Frontal cortex (tissue), 4 donors: ENCODE results near the gene TRIP6. TPM values are rescaled to one million over a fixed set of nuclear protein-coding genes. Genes with fewer than 3 reads are reported as not detected.

Experiments used
- DNase-seq, 2 donors: peaks; one replicate each; pipeline ENCODE4 v3.0.0; 2012; ENCODE audit warnings: low spot score in 2 of 2
- FAIRE-seq: peaks from 2 replicates; lab custom pipeline; 2012; peaks lifted over from hg19 to GRCh38; lab: Jason Lieb, UNC
- total RNA-seq: library from RNA; depleted of rRNA; stranded (reverse); fragments of >200 nt; gene quantifications from one replicate; pipeline ENCODE4 v1.2.3, GENCODE V29; 2014
- donor health status: control.
- donor health status: control.
- donor health status: control.

TRIP6 gene
- total RNA-seq = 4.1 TPM

GRCh38 chr7:100867040-100867775 lies at the start of gene TRIP6:
Gene TRIP6, plus strand, starts transcription at chr7:100867387. Its CDS starts 111 bp downstream, at chr7:100867498.
- FAIRE-seq (no peak), DNase-seq (peak; percentile 89 to 98)

GRCh38 chr7:100818366-100818765 lies 48.8 kb upstream of the TRIP6 start:
- DNase-seq (no peak), FAIRE-seq (no peak)

GRCh38 chr7:100818825-100819224 lies 48.4 kb upstream of the TRIP6 start:
- no peak for DNase-seq
- FAIRE-seq = no peak

GRCh38 chr7:100819586-100819985 lies 47.6 kb upstream of the TRIP6 start:
- FAIRE-seq (no peak), DNase-seq (no peak)

- DNase-seq (peak in 1 of 2 donors; percentile 8), FAIRE-seq (no peak)
These were observed 44.7 kb upstream of the TRIP6 start for GRCh38 chr7:100822236-100823139.

- no peak for FAIRE-seq
- peak in 1 of 2 donors; percentile 5 for DNase-seq
These were observed 44.1 kb upstream of the TRIP6 start for GRCh38 chr7:100823140-100823525.

GRCh38 chr7:100823534-100823933 lies 43.7 kb upstream of the TRIP6 start:
- FAIRE-seq (no peak), DNase-seq (peak in 1 of 2 donors; percentile 17)

- peak in 1 of 2 donors; percentile 4 for DNase-seq
- FAIRE-seq = no peak
These were observed 42.5 kb upstream of the TRIP6 start for GRCh38 chr7:100824499-100825214.

GRCh38 chr7:100825215-100825671 lies 41.9 kb upstream of the TRIP6 start:
- FAIRE-seq (no peak), DNase-seq (peak in 1 of 2 donors; percentile 18)

- FAIRE-seq (no peak), DNase-seq (peak in 1 of 2 donors; percentile 17)
These were observed 41.3 kb upstream of the TRIP6 start for GRCh38 chr7:100825751-100826513.

- no peak for FAIRE-seq
- DNase-seq = peak in 1 of 2 donors; percentile 22
These were observed 40.5 kb upstream of the TRIP6 start for GRCh38 chr7:100826514-100827329.

- no peak for FAIRE-seq
- peak; percentile 33 to 52 for DNase-seq
These were observed 39.6 kb upstream of the TRIP6 start, which contains the start of gene EPHB4 for GRCh38 chr7:100827330-100828226. Gene EPHB4, minus strand, starts transcription at chr7:100827523. Its CDS starts 493 bp downstream, at chr7:100827030.

- no peak for FAIRE-seq
- DNase-seq = no peak
These were observed 38.0 kb upstream of the TRIP6 start for GRCh38 chr7:100829150-100829716.

GRCh38 chr7:100830396-100830795 lies 36.8 kb upstream of the TRIP6 start:
- FAIRE-seq (no peak), DNase-seq (peak in 1 of 2 donors; percentile 1)

- no peak for FAIRE-seq
- peak in 1 of 2 donors; percentile 1 for DNase-seq
These were observed 34.9 kb upstream of the TRIP6 start for GRCh38 chr7:100832281-100832633.

GRCh38 chr7:100835903-100836811 lies 31.0 kb upstream of the TRIP6 start:
- FAIRE-seq (no peak), DNase-seq (peak in 1 of 2 donors; percentile 23)
